BJ (cell line): ENCODE results near the gene GRK3. TPM values are rescaled to one million over a fixed set of nuclear protein-coding genes. Genes with fewer than 3 reads are reported as not detected.

ENCODE experiments used
- CTCF ChIA-PET: fragments of 350-600 bp; formaldehyde crosslinking; extraction: SDS; loops from one replicate; lab custom pipeline; 2021; ENCODE audit warnings: antibody characterized with exemption, inconsistent platforms; lab: Yijun Ruan, JAX
- POLR2A ChIA-PET: fragments of 300-600 bp; sonication (Branson Sonifier 250); formaldehyde crosslinking; extraction: SDS; loops from one replicate; lab custom pipeline; 2021; ENCODE audit warnings: antibody characterized with exemption; lab: Charles Lee
- DNase-seq: peaks from one replicate; pipeline ENCODE4 v3.0.0-alpha.2; 2011; ENCODE audit warnings: low read depth
- H3K27me3 ChIP-seq: 2 replicates; pipeline ENCODE4 v1.6.0; 2011; ENCODE audit warnings: low read length; ENCODE audit not compliant: control insufficient read depth, insufficient read depth
- H3K36me3 ChIP-seq: 2 replicates; pipeline ENCODE4 v1.5.1; 2011; ENCODE audit warnings: low read length; ENCODE audit not compliant: control insufficient read depth, insufficient read depth
- H3K4me3 ChIP-seq: 2 replicates; pipeline ENCODE4 v1.5.1; 2011; ENCODE audit warnings: low read depth, mild to moderate bottlenecking, control low read depth, low read length
- CTCF ChIP-seq: IDR thresholded peaks from 2 replicates; pipeline ENCODE4 v1.5.1; 2011; ENCODE audit warnings: low read depth, mild to moderate bottlenecking, control low read depth, inconsistent platforms, low read length, moderate library complexity; ENCODE audit not compliant: insufficient read depth
- polyA plus RNA-seq: library from polyadenylated mRNA; depleted of rRNA; stranded (reverse); fragments of >200 nt; gene quantifications from 2 replicates; pipeline ENCODE4 v1.2.3, GENCODE V29; 2011

The GRK3 gene
- polyA plus RNA-seq, 1 experiment, result 0.72 TPM

GRCh38 chr22:25636323-25636722 lies 71.8 kb downstream of the GRK3 start:
- TF ChIP-seq CTCF, result no peak
- H3K4me3 ChIP-seq, result no peak overlapping the region
- no peaks in the 10 kb centered on the region for H3K27me3 ChIP-seq
- ChIA-PET POLR2A (no interaction called here), CTCF (no interaction called here)
- DNase-seq, result no peak
- no peaks in the 10 kb centered on the region for H3K36me3 ChIP-seq

GRCh38 chr22:25637032-25637431 lies 72.6 kb downstream of the GRK3 start:
- TF ChIP-seq CTCF, result no peak
- no peak overlapping the region for H3K4me3 ChIP-seq
- ChIA-PET POLR2A (no interaction called here), CTCF (no interaction called here)
- no peak for DNase-seq
- no peaks in the 10 kb centered on the region for H3K27me3 ChIP-seq
- H3K36me3 ChIP-seq, result no peaks in the 10 kb centered on the region

GRCh38 chr22:25637672-25638071 lies 73.2 kb downstream of the GRK3 start:
- Histone ChIP-seq H3K36me3 (no peaks in the 10 kb centered on the region), H3K4me3 (no peak overlapping the region), H3K27me3 (no peaks in the 10 kb centered on the region)
- POLR2A ChIA-PET, result no interaction called here
- CTCF ChIA-PET, result no interaction called here
- no peak for DNase-seq
- no peak for TF ChIP-seq CTCF

- CTCF ChIA-PET, result no interaction called here
These were observed 74.2 kb downstream of the GRK3 start for GRCh38 chr22:25638638-25639037.

GRCh38 chr22:25641650-25642049 lies 77.2 kb downstream of the GRK3 start:
- POLR2A ChIA-PET, result no interaction called here
- CTCF ChIA-PET, result interaction anchor here (0.6 kb wide), 1 partner anchor 139 kb away, joined by 3 read pairs; no protein-coding TSS in a partner anchor
- H3K4me3 ChIP-seq, result no peak overlapping the region
- no peak for DNase-seq
- H3K36me3 ChIP-seq, result no peaks in the 10 kb centered on the region
- TF ChIP-seq CTCF, result no peak
- no peaks in the 10 kb centered on the region for H3K27me3 ChIP-seq

More at GRCh38 chr22:25638638-25639037, 74.2 kb downstream of the GRK3 start:
- Histone ChIP-seq H3K36me3 (no peaks in the 10 kb centered on the region), H3K27me3 (no peaks in the 10 kb centered on the region), H3K4me3 (no peak overlapping the region)
- POLR2A ChIA-PET, result no interaction called here
- DNase-seq, result no peak
- no peak for TF ChIP-seq CTCF
